Skin of body (tissue), 2 donors: ENCODE measurements around the gene SMIM10L1. TPM values are rescaled to one million over a fixed set of nuclear protein-coding genes. Genes with fewer than 3 reads are reported as not detected.

Source experiments
- DNase-seq: peaks from one replicate; lab custom pipeline; 2025; lab: John Stamatoyannopoulos, UW
- total RNA-seq: library from RNA; depleted of rRNA; stranded (reverse); fragments of >200 nt; gene quantifications from one replicate; pipeline ENCODE4 v1.2.3, GENCODE V29; 2014

Gene SMIM10L1
- total RNA-seq, 1 donor from 2014 or later, result 4.1 TPM

- DNase-seq, result no peak
These were observed 12.0 kb downstream of the SMIM10L1 start for GRCh38 chr12:11183011-11183410.

- DNase-seq, result no peak
These were observed 15.8 kb downstream of the SMIM10L1 start, which contains the start of gene TAS2R42 for GRCh38 chr12:11186837-11187236. Gene TAS2R42 (minus strand): TSS chr12:11186937. CDS start chr12:11186937, 0 bp downstream.

GRCh38 chr12:11202811-11203210 lies 31.8 kb downstream of the SMIM10L1 start:
- no peak for DNase-seq

- DNase-seq, result no peak
These were observed 33.2 kb downstream of the SMIM10L1 start for GRCh38 chr12:11204173-11204572.

GRCh38 chr12:11209113-11209512 lies 38.1 kb downstream of the SMIM10L1 start:
- DNase-seq, result no peak

Other genes with a start within 250 kb of the SMIM10L1 start
- gene PRH2, start 242.0 kb upstream of the SMIM10L1 start, total RNA-seq, result not detected
- gene TAS2R14, start 231.9 kb upstream of the SMIM10L1 start, total RNA-seq, result 6.8 TPM
- gene TAS2R50, start 184.3 kb upstream of the SMIM10L1 start, total RNA-seq, result 6.1 TPM
- 10.4 TPM for gene TAS2R20, start 172.9 kb upstream of the SMIM10L1 start, total RNA-seq
- gene TAS2R19, start 148.6 kb upstream of the SMIM10L1 start, total RNA-seq, result 12.6 TPM
- gene TAS2R31, start 139.8 kb upstream of the SMIM10L1 start, total RNA-seq, result 13.5 TPM
- gene TAS2R46, start 108.9 kb upstream of the SMIM10L1 start, total RNA-seq, result 7.0 TPM
- gene TAS2R43, start 78.9 kb upstream of the SMIM10L1 start, total RNA-seq, result 8.5 TPM
- gene TAS2R30, start 36.5 kb upstream of the SMIM10L1 start, total RNA-seq, result 18.1 TPM
- not detected for gene TAS2R42, start 15.7 kb downstream of the SMIM10L1 start, total RNA-seq
- not detected for gene PRB3, start 98.5 kb downstream of the SMIM10L1 start, total RNA-seq
- not detected for gene PRB4, start 139.2 kb downstream of the SMIM10L1 start, total RNA-seq
- gene PRB2, start 224.4 kb downstream of the SMIM10L1 start, total RNA-seq, result 0.20 TPM